Endothelial cell of umbilical vein (primary cell): ENCODE data around the gene ZNF800. TPM values are rescaled to one million over a fixed set of nuclear protein-coding genes. Genes with fewer than 3 reads are reported as not detected.
A peak's percentile ranks its signal among the peaks of the same experiment; 100 is the strongest.

Experiments
- BruUV-seq: library from RNA; stranded (reverse); fragments of 400-500 nt; replicated peaks from 2 replicates; lab custom pipeline; 2021; lab: Mats Ljungman, UMichigan
- CTCF ChIA-PET: fragments of 300-600, 350-600 bp; sonication (Branson Sonifier 250); formaldehyde crosslinking; loops from one replicate; lab custom pipeline; 2021; ENCODE audit warnings: antibody characterized with exemption, inconsistent platforms; lab: Charles Lee
- POLR2A ChIA-PET: fragments of 300-600, 350-600 bp; sonication (Branson Sonifier 250); formaldehyde crosslinking; loops from one replicate; lab custom pipeline; 2021; ENCODE audit warnings: antibody characterized with exemption, inconsistent platforms; lab: Charles Lee
- DNase-seq: peaks from one replicate; pipeline ENCODE4 v3.0.0-alpha.2; 2011; ENCODE audit warnings: low read depth, low spot score
- FAIRE-seq: peaks from 2 replicates; lab custom pipeline; 2011; peaks lifted over from hg19 to GRCh38; lab: Jason Lieb, UNC
- H2AFZ ChIP-seq: 2 replicates; pipeline ENCODE4 v1.6.0; 2012; ENCODE audit warnings: low read depth, low read length, control low read depth, inconsistent platforms
- H3K27ac ChIP-seq: 2 replicates; pipeline ENCODE4 v1.5.1; 2011; ENCODE audit warnings: low read depth, mild to moderate bottlenecking, control low read depth, low read length, moderate library complexity; ENCODE audit not compliant: insufficient read depth
- H3K27me3 ChIP-seq, 2 experiments: 2 replicates each; pipeline versions ENCODE4 v1.6.0 to v1.6.1; 2011; ENCODE audit warnings: low read length in 2 of 2, mixed read lengths in 1 of 2; ENCODE audit not compliant: control insufficient read depth in 2 of 2, insufficient read depth in 2 of 2
- H3K36me3 ChIP-seq, 2 experiments: 2 replicates in 1 of 2; 3 replicates in 1 of 2; pipeline ENCODE4 v1.5.1; 2011; ENCODE audit warnings: low read length in 2 of 2, mild to moderate bottlenecking in 1 of 2, moderate library complexity in 1 of 2; ENCODE audit not compliant: control insufficient read depth in 2 of 2, insufficient read depth in 2 of 2; ENCODE audit errors: extremely low read depth in 1 of 2
- H3K4me1 ChIP-seq: 3 replicates; pipeline ENCODE4 v1.5.1; 2011; ENCODE audit warnings: mild to moderate bottlenecking, low read length; ENCODE audit not compliant: control insufficient read depth, insufficient read depth; ENCODE audit errors: extremely low read depth
- H3K4me2 ChIP-seq: 2 replicates; pipeline ENCODE4 v1.6.1; 2011; ENCODE audit warnings: low read length, control low read depth, mixed read lengths; ENCODE audit not compliant: insufficient read depth
- H3K4me3 ChIP-seq, 3 experiments: fragments of 200-600 bp in 1 of 3; sonication (generic), shearing (Covaris generic) in 1 of 3; replicated peaks in 1 of 3; 2 replicates each; pipeline ENCODE4 v1.5.1; 2011 to 2016; ENCODE audit warnings: control low read depth in 3 of 3, low read length in 3 of 3, mild to moderate bottlenecking in 2 of 3, inconsistent platforms in 1 of 3, low read depth in 1 of 3, moderate library complexity in 1 of 3; ENCODE audit not compliant: insufficient read depth in 1 of 3
- H3K79me2 ChIP-seq: 2 replicates; pipeline ENCODE4 v1.6.0; 2012; ENCODE audit warnings: low read length, inconsistent platforms; ENCODE audit not compliant: control insufficient read depth, insufficient read depth
- H3K9ac ChIP-seq: replicated peaks from 2 replicates; pipeline ENCODE3; 2011; ENCODE audit warnings: low read length, control low read depth; ENCODE audit not compliant: insufficient read depth; ENCODE audit errors: extremely low read depth
- H3K9me1 ChIP-seq: replicated peaks from 3 replicates; pipeline ENCODE4 v1.6.0; 2011; ENCODE audit warnings: mild to moderate bottlenecking, low read length; ENCODE audit not compliant: control insufficient read depth, insufficient read depth; ENCODE audit errors: extremely low read depth
- H3K9me3 ChIP-seq: replicated peaks from 2 replicates; pipeline ENCODE4 v1.5.1; 2012; ENCODE audit warnings: low read length, inconsistent platforms; ENCODE audit not compliant: control insufficient read depth, insufficient read depth
- H4K20me1 ChIP-seq: replicated peaks from 2 replicates; pipeline ENCODE3; 2011; ENCODE audit warnings: mild to moderate bottlenecking, low read length; ENCODE audit not compliant: control insufficient read depth, insufficient read depth; ENCODE audit errors: extremely low read depth
- CTCF ChIP-seq, 2 donors: IDR thresholded peaks; 1 replicate in 1 of 2; 2 replicates in 1 of 2; pipeline ENCODE4 v1.5.1; 2011; ENCODE audit warnings: low read length in 2 of 2, mild to moderate bottlenecking in 2 of 2, moderate library complexity in 2 of 2, control low read depth in 1 of 2, inconsistent platforms in 1 of 2, low read depth in 1 of 2; ENCODE audit not compliant: insufficient read depth in 1 of 2; ENCODE audit errors: extremely low read depth in 1 of 2
- EZH2 ChIP-seq: IDR thresholded peaks from 2 replicates; pipeline ENCODE4 v1.6.1; 2012; ENCODE audit warnings: borderline replicate concordance, low read depth, mild to moderate bottlenecking, moderate library complexity, low read length, inconsistent platforms; ENCODE audit not compliant: severe bottlenecking
- FOS ChIP-seq: IDR thresholded peaks from 2 replicates; pipeline ENCODE4 v1.6.1; 2011; ENCODE audit warnings: mild to moderate bottlenecking, low read length, moderate library complexity, borderline replicate concordance; ENCODE audit not compliant: insufficient read depth
- GATA2 ChIP-seq: IDR thresholded peaks from 2 replicates; pipeline ENCODE4 v1.7.0; 2011; ENCODE audit warnings: low read depth, mild to moderate bottlenecking, moderate library complexity, mixed read lengths, low read length; ENCODE audit not compliant: insufficient read length, insufficient read depth
- JUN ChIP-seq: IDR thresholded peaks from 2 replicates; pipeline ENCODE4 v1.6.1; 2011; ENCODE audit warnings: borderline replicate concordance, low read depth; ENCODE audit not compliant: insufficient read length, insufficient read depth
- MYC ChIP-seq: IDR thresholded peaks from one replicate; pipeline ENCODE4 v1.6.1; 2011; ENCODE audit warnings: mild to moderate bottlenecking, low read depth, low read length
- POLR2A ChIP-seq: IDR thresholded peaks from 2 replicates; pipeline ENCODE4 v1.6.1; 2012; ENCODE audit warnings: low read depth, mild to moderate bottlenecking, control low read depth, low read length
- POLR2AphosphoS5 ChIP-seq: IDR thresholded peaks from 2 replicates; pipeline ENCODE4 v1.6.1; 2012; ENCODE audit warnings: low read depth, mild to moderate bottlenecking, control low read depth, low read length, moderate library complexity; ENCODE audit not compliant: insufficient read depth
- dilution Hi-C: fragments of 300-500 bp; cut with MboI; formaldehyde crosslinking; loops from one replicate; pipeline ENCODE4 v1.15.0; 2019; ENCODE audit warnings: low sequenced_read_pairs; ENCODE audit not compliant: extremely low pct_ligation_motif_present
- intact Hi-C: fragments of 100-400 bp; cut with micrococcal nuclease; formaldehyde crosslinking; loops from one replicate; pipeline ENCODE4 v1.10.0; 2022
- polyA plus RNA-seq, 4 experiments: library from polyadenylated mRNA; depleted of rRNA in 3 of 4; stranded (reverse) in 3 of 4; unstranded in 1 of 4; fragments of >200 nt; gene quantifications; 2 replicates each; pipeline versions ENCODE4 v1.2.1 to v1.2.3, GENCODE V29; 2011 to 2012; ENCODE audit warnings: missing spikeins in 1 of 4
- total RNA-seq: library from RNA; stranded (reverse); gene quantifications from 2 replicates; pipeline ENCODE4 v1.2.3, GENCODE V29; 2021
- TF ChIP-seq, protein P1 (sequence below): IDR thresholded peaks from 2 replicates; pipeline ENCODE4 v1.6.1; 2011; ENCODE audit not compliant: insufficient read depth, insufficient read length

Gene ZNF800
- total and polyA plus RNA-seq, 2 donors (not counting 3 experiments of a cell fraction or from before 2014, with no cell fraction given), result 10.9 to 35.4 TPM

DNA sequence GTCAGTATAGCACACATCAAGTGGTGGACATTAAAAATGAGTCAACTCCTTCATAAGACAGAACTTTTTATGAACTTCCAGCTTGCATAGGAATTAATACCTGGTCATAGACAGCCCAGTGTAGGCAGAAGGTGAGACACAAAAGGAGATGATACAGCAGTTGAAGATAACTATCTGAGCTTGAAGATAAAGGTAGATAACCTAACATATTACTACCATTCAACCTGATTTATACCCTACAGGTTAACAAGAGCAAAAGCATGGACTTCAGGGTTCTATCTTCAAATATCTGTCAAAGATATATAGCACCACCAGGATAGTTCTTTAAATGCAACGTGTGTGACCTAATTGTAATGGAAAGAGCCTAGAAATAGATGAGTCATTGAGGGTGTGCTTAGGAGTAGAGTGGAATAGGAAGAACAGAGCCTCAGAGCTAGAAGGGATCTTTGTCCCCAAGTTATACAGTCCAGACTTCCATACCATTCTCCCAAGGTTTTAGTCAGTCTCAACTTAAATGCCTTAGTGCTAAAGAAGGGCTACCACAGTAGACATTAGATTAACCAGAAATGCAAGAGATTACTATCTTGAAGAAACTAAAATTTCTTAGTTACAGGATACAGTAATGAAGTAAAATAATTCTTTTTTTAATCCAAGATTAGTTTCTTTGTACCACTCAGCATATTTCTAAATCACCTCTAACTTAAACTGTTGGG lies 9.2 kb downstream of the ZNF800 start:
- H3K27ac ChIP-seq, result no peak overlapping the region
- peaks cover 4 to 5% of the 10 kb centered on the region in 2 experiments for H3K36me3 ChIP-seq
- intact Hi-C loops (no loop called here), dilution Hi-C loops (no loop called here)
- peaks cover 2% of the 10 kb centered on the region for H4K20me1 ChIP-seq
- no peaks in the 10 kb centered on the region for H3K27me3 ChIP-seq
- TF ChIP-seq, protein P1, sequence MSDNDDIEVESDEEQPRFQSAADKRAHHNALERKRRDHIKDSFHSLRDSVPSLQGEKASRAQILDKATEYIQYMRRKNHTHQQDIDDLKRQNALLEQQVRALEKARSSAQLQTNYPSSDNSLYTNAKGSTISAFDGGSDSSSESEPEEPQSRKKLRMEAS, result no peak
- TF ChIP-seq MYC, result no peak
- peak; percentile 52 for TF ChIP-seq JUN
- no peak for TF ChIP-seq POLR2AphosphoS5
- peak; percentile 22 for TF ChIP-seq FOS
- TF ChIP-seq GATA2, result no peak
- no peak for TF ChIP-seq EZH2
- no peak for TF ChIP-seq POLR2A
- TF ChIP-seq CTCF (IDR thresholded peaks at IDR 0.05; ENCODE audit: extremely low read depth in 1 of 2, insufficient read depth in 1 of 2, low read depth in 1 of 2, low read length in 2 of 2), result no peak
- ChIA-PET POLR2A (interaction anchor here (0.7 kb wide), 1 partner anchor 9 kb away, joined by 3 read pairs; no protein-coding TSS in a partner anchor), CTCF (interaction anchor here (0.7 kb wide), 1 partner anchor 15 kb away, joined by 4 read pairs; no protein-coding TSS in a partner anchor)
- no peaks in the 10 kb centered on the region for H3K9me3 ChIP-seq
- H3K4me1 ChIP-seq, result peaks cover 2% of the 10 kb centered on the region
- H3K4me2 ChIP-seq, result no peak overlapping the region
- BruUV-seq, result no TSS peak
- no peak overlapping the region for H3K4me3 ChIP-seq
- H3K79me2 ChIP-seq, result peaks cover 90% of the 10 kb centered on the region
- H3K9me1 ChIP-seq, result no peaks in the 10 kb centered on the region
- FAIRE-seq (peak; percentile 48), DNase-seq (peak; percentile 9)
- H2AFZ ChIP-seq, result no peak overlapping the region
- no peak overlapping the region for H3K9ac ChIP-seq
